ENCODE data around the gene INF2.

GRCh38 chr14:104714681-104715080 is 25.3 kb downstream of the INF2 start:
- TF ChIP-seq CTCF (IDR thresholded peaks at IDR 0.05) (no peak), EZH2phosphoT487 (IDR thresholded peaks at IDR 0.05) (no peak), EZH2 (IDR thresholded peaks at IDR 0.05) (no peak)

Data from neural progenitor cell (in vitro differentiated cells).